Measurements from ENCODE around the gene LRP1B.

Gene LRP1B

DNA sequence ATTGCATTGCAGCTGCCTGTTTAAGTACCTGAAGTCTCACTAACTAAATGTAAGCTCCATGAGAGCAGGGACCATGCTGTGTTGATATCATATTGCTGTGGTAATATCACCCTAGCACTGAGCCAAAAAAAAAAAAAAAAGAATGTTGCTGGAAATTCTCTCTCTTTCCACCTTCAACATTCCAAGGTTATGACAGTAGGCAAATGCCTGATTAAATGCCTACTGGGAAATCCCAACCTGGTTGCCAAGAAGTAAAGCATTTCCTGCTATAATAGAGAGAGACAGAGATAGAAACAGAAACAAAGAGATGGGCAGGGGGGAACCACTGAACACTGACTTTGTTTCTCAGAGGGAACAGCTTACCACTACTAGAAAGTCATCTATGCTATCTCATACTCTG lies 1604.2 kb downstream of the LRP1B start:
- Histone ChIP-seq H3K36me3 (ENCODE audit: control insufficient read depth in 2 of 2, insufficient read depth in 2 of 2, low read length in 2 of 2) (no peaks in the 10 kb centered on the region), H3K9me3 (ENCODE audit: control insufficient read depth in 2 of 2, low read length in 2 of 2) (no peaks in the 10 kb centered on the region), H3K4me1 (ENCODE audit: control insufficient read depth in 2 of 2, insufficient read depth in 2 of 2, low read length in 2 of 2) (no peaks in the 10 kb centered on the region), H3K27ac (ENCODE audit: low read depth in 2 of 2, low read length in 2 of 2) (no peak overlapping the region), H3K9ac (ENCODE audit: low read depth in 1 of 2, low read length in 2 of 2) (no peak overlapping the region), H3K4me3 (ENCODE audit: low read length in 2 of 2) (no peak overlapping the region), H3K27me3 (ENCODE audit: control insufficient read depth in 2 of 2, insufficient read depth in 2 of 2, low read length in 2 of 2) (no peaks in the 10 kb centered on the region)

DNA sequence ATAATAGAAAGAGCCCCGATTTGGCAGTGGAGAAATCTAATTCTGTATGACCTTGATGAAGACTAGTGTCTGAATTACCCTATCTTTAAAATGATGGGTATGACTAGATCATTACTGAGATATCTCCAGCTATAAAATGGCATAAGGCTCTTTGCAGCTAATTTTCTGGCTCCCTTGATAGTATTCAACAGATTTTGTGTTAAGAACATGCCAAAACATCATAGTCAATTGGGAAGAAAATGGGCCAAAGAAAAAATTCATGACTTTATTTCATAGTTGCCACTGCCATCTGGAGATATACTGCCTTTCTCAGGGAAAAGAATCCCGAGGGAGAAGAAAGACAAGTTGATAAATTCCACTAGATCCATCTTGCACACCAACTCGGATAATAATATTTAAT lies 1618.7 kb downstream of the LRP1B start:
- Histone ChIP-seq H3K27ac (ENCODE audit: low read depth in 2 of 2, low read length in 2 of 2) (no peak overlapping the region), H3K9me3 (ENCODE audit: control insufficient read depth in 2 of 2, low read length in 2 of 2) (no peaks in the 10 kb centered on the region), H3K27me3 (ENCODE audit: control insufficient read depth in 2 of 2, insufficient read depth in 2 of 2, low read length in 2 of 2) (no peaks in the 10 kb centered on the region), H3K4me3 (ENCODE audit: low read length in 2 of 2) (no peak overlapping the region), H3K9ac (ENCODE audit: low read depth in 1 of 2, low read length in 2 of 2) (no peak overlapping the region), H3K4me1 (ENCODE audit: control insufficient read depth in 2 of 2, insufficient read depth in 2 of 2, low read length in 2 of 2) (no peaks in the 10 kb centered on the region), H3K36me3 (ENCODE audit: control insufficient read depth in 2 of 2, insufficient read depth in 2 of 2, low read length in 2 of 2) (no peaks in the 10 kb centered on the region)

DNA sequence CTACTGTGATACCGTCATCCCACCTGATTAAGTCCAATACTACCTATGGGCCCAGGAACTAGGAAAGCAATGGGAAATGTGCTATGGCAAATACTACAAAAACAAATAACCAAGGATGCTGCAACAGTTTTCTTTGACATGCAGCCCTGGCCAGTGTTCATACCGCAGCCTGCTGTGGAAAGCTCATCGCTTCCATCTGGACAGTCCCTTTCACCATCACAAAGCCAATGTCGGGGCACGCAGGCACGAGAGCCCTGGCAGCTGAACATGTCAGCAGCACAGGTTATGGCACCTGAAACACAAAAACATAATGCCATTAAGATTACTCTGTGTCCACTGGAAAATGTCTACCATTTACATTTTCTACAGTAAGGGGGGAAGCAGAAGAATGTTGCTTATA lies 1621.1 kb downstream of the LRP1B start:
- Histone ChIP-seq H3K27me3 (ENCODE audit: control insufficient read depth in 2 of 2, insufficient read depth in 2 of 2, low read length in 2 of 2) (no peaks in the 10 kb centered on the region), H3K36me3 (ENCODE audit: control insufficient read depth in 2 of 2, insufficient read depth in 2 of 2, low read length in 2 of 2) (no peaks in the 10 kb centered on the region), H3K27ac (ENCODE audit: low read depth in 2 of 2, low read length in 2 of 2) (no peak overlapping the region), H3K4me3 (ENCODE audit: low read length in 2 of 2) (no peak overlapping the region), H3K9ac (ENCODE audit: low read depth in 1 of 2, low read length in 2 of 2) (no peak overlapping the region), H3K9me3 (ENCODE audit: control insufficient read depth in 2 of 2, low read length in 2 of 2) (no peaks in the 10 kb centered on the region), H3K4me1 (ENCODE audit: control insufficient read depth in 2 of 2, insufficient read depth in 2 of 2, low read length in 2 of 2) (no peaks in the 10 kb centered on the region)

DNA sequence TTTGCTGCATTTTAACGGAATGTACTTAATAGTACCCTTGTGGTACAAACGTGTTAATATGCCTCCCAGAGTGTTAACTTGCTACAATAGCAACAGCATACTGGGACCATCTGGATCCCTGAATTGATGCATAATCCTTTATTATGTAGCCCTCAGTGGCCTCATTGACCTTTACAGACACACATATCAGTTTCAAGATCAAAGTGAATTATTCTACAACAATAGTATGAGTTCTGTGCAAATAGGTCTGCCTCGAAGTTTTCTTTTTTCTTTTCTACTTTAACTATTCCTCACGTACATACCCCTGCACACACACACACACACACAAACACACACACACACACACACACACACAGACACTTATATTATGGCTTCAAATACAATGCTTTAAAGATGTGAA lies 1622.1 kb downstream of the LRP1B start:
- H3K9me3 ChIP-seq (ENCODE audit: control insufficient read depth in 2 of 2, low read length in 2 of 2) = no peaks in the 10 kb centered on the region
- no peaks in the 10 kb centered on the region for H3K27me3 ChIP-seq (ENCODE audit: control insufficient read depth in 2 of 2, insufficient read depth in 2 of 2, low read length in 2 of 2)
- no peaks in the 10 kb centered on the region for H3K4me1 ChIP-seq (ENCODE audit: control insufficient read depth in 2 of 2, insufficient read depth in 2 of 2, low read length in 2 of 2)
- H3K27ac ChIP-seq (ENCODE audit: low read depth in 2 of 2, low read length in 2 of 2) = no peak overlapping the region
- H3K9ac ChIP-seq (ENCODE audit: low read depth in 1 of 2, low read length in 2 of 2) = no peak overlapping the region
- H3K4me3 ChIP-seq (ENCODE audit: low read length in 2 of 2) = no peak overlapping the region
- H3K36me3 ChIP-seq (ENCODE audit: control insufficient read depth in 2 of 2, insufficient read depth in 2 of 2, low read length in 2 of 2) = no peaks in the 10 kb centered on the region

DNA sequence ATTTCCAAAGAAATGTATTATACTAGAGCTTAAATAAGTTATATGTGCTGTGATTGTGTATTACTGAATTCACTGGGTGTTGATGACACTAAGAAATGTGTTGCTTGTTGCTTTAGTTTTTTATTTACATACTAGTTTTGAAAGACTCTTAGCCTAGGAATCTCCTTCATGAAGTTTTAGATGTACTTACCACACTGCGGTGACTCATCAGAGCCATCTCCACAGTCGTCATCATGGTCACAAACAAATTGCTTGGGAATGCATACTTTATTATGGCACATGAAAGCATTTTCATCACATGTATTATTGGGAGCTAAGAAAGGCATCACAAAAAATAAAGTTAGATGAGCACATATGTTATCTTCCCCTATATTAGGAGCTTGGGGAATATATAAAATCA lies 1624.2 kb downstream of the LRP1B start:
- no peak overlapping the region for H3K4me3 ChIP-seq (ENCODE audit: low read length in 2 of 2)
- no peak overlapping the region for H3K27ac ChIP-seq (ENCODE audit: low read depth in 2 of 2, low read length in 2 of 2)
- no peaks in the 10 kb centered on the region for H3K27me3 ChIP-seq (ENCODE audit: control insufficient read depth in 2 of 2, insufficient read depth in 2 of 2, low read length in 2 of 2)
- H3K4me1 ChIP-seq (ENCODE audit: control insufficient read depth in 2 of 2, insufficient read depth in 2 of 2, low read length in 2 of 2) = no peaks in the 10 kb centered on the region
- no peaks in the 10 kb centered on the region for H3K9me3 ChIP-seq (ENCODE audit: control insufficient read depth in 2 of 2, low read length in 2 of 2)
- no peaks in the 10 kb centered on the region for H3K36me3 ChIP-seq (ENCODE audit: control insufficient read depth in 2 of 2, insufficient read depth in 2 of 2, low read length in 2 of 2)
- H3K9ac ChIP-seq (ENCODE audit: low read depth in 1 of 2, low read length in 2 of 2) = no peak overlapping the region

DNA sequence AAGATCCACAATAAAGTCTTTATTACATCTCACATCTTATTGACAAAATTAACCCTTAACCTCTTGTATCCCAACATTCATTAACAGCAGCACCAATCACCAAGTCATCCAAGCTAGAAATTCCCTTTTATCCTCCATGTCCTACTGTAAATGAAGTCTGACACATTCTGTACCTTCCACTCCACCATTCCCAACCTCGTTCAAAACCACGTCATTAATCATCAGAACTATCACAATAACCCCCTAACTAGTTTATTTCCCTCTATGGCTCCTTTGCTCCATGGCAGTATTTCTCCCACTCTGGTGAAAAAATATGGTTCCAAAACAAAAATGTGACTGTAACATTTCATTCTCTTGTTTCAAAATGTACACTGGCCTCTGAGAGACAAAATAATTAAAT lies 1626.2 kb downstream of the LRP1B start:
- Histone ChIP-seq H3K4me3 (ENCODE audit: low read length in 2 of 2) (no peak overlapping the region), H3K36me3 (ENCODE audit: control insufficient read depth in 2 of 2, insufficient read depth in 2 of 2, low read length in 2 of 2) (no peaks in the 10 kb centered on the region), H3K9me3 (ENCODE audit: control insufficient read depth in 2 of 2, low read length in 2 of 2) (no peaks in the 10 kb centered on the region), H3K27me3 (ENCODE audit: control insufficient read depth in 2 of 2, insufficient read depth in 2 of 2, low read length in 2 of 2) (no peaks in the 10 kb centered on the region), H3K4me1 (ENCODE audit: control insufficient read depth in 2 of 2, insufficient read depth in 2 of 2, low read length in 2 of 2) (no peaks in the 10 kb centered on the region), H3K9ac (ENCODE audit: low read depth in 1 of 2, low read length in 2 of 2) (no peak overlapping the region), H3K27ac (ENCODE audit: low read depth in 2 of 2, low read length in 2 of 2) (no peak overlapping the region)

DNA sequence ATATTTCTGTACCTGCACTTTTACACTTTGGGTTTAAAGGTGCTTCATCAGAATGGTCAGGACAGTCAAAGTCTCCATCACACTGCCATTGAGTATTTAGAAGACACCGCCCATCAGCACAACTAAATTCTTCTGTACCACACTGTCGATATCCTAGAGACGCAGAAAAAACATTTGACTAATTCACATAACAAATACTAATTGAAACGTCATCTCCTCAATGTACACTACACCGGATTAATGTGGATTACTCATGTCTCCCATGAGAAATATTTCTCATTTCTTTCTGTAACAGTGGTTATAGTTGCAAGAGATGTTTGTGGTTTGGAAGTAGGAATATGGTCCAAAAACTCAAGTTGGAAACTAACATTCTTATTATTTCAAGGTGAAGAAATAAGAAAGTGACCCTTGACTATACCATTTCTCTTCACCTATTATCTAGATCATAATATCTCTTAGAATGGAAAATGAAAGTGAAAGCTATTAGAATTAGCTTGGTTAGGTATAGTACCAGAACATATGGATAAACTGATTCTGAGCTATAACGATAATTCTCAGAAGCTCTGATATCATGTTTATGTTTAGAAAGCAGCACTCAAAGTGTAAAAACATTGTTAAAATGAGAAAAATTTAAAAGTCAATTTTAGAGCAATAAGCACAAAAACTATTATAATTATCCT lies 1627.7 kb downstream of the LRP1B start:
- H3K36me3 ChIP-seq (ENCODE audit: control insufficient read depth in 2 of 2, insufficient read depth in 2 of 2, low read length in 2 of 2) = no peaks in the 10 kb centered on the region
- no peak overlapping the region for H3K9ac ChIP-seq (ENCODE audit: low read depth in 1 of 2, low read length in 2 of 2)
- H3K27me3 ChIP-seq (ENCODE audit: control insufficient read depth in 2 of 2, insufficient read depth in 2 of 2, low read length in 2 of 2) = no peaks in the 10 kb centered on the region
- H3K9me3 ChIP-seq (ENCODE audit: control insufficient read depth in 2 of 2, low read length in 2 of 2) = no peaks in the 10 kb centered on the region
- H3K4me1 ChIP-seq (ENCODE audit: control insufficient read depth in 2 of 2, insufficient read depth in 2 of 2, low read length in 2 of 2) = no peaks in the 10 kb centered on the region
- H3K4me3 ChIP-seq (ENCODE audit: low read length in 2 of 2) = no peak overlapping the region
- no peak overlapping the region for H3K27ac ChIP-seq (ENCODE audit: low read depth in 2 of 2, low read length in 2 of 2)

DNA sequence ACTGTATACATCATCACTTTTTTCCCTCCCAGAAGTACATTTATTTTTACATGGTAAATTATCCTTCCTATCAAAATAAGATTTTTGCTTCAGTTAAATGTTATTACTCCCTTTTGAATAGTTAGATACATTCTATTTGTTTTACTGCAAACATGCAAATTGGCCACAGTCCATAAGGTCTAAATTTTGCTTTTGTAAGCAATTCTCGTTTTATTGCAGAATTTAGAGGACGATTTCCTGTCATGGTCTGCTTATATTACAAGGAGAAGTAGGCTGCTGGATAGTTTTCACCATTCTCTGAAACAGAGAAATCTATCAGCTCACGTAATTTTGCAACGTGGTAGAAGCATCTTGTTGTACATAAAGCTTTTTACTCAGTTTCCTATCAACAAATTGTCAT lies 1632.5 kb downstream of the LRP1B start:
- Histone ChIP-seq H3K9ac (ENCODE audit: low read depth in 1 of 2, low read length in 2 of 2) (no peak overlapping the region), H3K4me1 (ENCODE audit: control insufficient read depth in 2 of 2, insufficient read depth in 2 of 2, low read length in 2 of 2) (no peaks in the 10 kb centered on the region), H3K27ac (ENCODE audit: low read depth in 2 of 2, low read length in 2 of 2) (no peak overlapping the region), H3K9me3 (ENCODE audit: control insufficient read depth in 2 of 2, low read length in 2 of 2) (no peaks in the 10 kb centered on the region), H3K36me3 (ENCODE audit: control insufficient read depth in 2 of 2, insufficient read depth in 2 of 2, low read length in 2 of 2) (no peaks in the 10 kb centered on the region), H3K27me3 (ENCODE audit: control insufficient read depth in 2 of 2, insufficient read depth in 2 of 2, low read length in 2 of 2) (no peaks in the 10 kb centered on the region), H3K4me3 (ENCODE audit: low read length in 2 of 2) (no peak overlapping the region)

DNA sequence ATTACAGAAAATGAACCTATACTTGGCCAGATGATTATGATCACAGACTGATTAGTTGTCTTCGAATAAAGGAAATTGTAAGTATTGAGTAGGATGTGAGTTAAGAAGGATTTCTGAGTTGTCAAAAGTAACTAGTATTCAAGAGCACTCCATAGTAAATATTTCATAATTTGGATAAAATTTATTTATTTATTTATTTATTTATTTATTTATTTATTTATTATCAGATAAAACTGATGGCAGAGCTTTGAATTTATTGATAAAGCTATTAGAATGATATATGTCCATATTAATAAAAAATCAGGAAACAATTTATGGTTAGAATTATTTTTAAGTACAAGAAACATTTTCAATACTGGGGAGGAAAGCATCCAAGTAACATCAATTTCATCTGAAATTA lies 1634.1 kb downstream of the LRP1B start:
- H3K27me3 ChIP-seq (ENCODE audit: control insufficient read depth in 2 of 2, insufficient read depth in 2 of 2, low read length in 2 of 2) = no peaks in the 10 kb centered on the region
- H3K9ac ChIP-seq (ENCODE audit: low read depth in 1 of 2, low read length in 2 of 2) = no peak overlapping the region
- no peaks in the 10 kb centered on the region for H3K9me3 ChIP-seq (ENCODE audit: control insufficient read depth in 2 of 2, low read length in 2 of 2)
- H3K4me3 ChIP-seq (ENCODE audit: low read length in 2 of 2) = no peak overlapping the region
- H3K36me3 ChIP-seq (ENCODE audit: control insufficient read depth in 2 of 2, insufficient read depth in 2 of 2, low read length in 2 of 2) = no peaks in the 10 kb centered on the region
- no peak overlapping the region for H3K27ac ChIP-seq (ENCODE audit: low read depth in 2 of 2, low read length in 2 of 2)
- no peaks in the 10 kb centered on the region for H3K4me1 ChIP-seq (ENCODE audit: control insufficient read depth in 2 of 2, insufficient read depth in 2 of 2, low read length in 2 of 2)

DNA sequence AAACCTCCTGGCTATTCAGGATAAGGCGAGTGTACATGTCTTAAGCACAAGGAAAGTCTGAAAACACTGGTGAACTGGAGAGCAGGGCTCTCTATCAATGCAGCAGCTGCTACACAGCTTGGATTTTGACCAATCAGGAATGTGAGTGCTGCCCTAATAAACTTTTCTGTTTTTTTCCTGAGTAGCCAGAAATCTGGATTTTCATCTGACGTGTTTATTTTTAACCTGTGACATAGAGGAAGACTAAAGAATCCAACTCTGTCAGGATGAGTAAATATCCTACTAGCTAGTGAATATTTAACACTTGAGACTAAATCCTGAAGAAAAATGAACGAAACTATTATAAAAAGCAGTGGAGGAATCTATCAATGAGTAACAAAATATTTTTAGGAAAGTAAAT lies 1638.9 kb downstream of the LRP1B start:
- H3K9ac ChIP-seq (ENCODE audit: low read depth in 1 of 2, low read length in 2 of 2) = no peak overlapping the region
- no peaks in the 10 kb centered on the region for H3K27me3 ChIP-seq (ENCODE audit: control insufficient read depth in 2 of 2, insufficient read depth in 2 of 2, low read length in 2 of 2)
- no peak overlapping the region for H3K27ac ChIP-seq (ENCODE audit: low read depth in 2 of 2, low read length in 2 of 2)
- no peak overlapping the region for H3K4me3 ChIP-seq (ENCODE audit: low read length in 2 of 2)
- no peaks in the 10 kb centered on the region for H3K36me3 ChIP-seq (ENCODE audit: control insufficient read depth in 2 of 2, insufficient read depth in 2 of 2, low read length in 2 of 2)
- no peaks in the 10 kb centered on the region for H3K4me1 ChIP-seq (ENCODE audit: control insufficient read depth in 2 of 2, insufficient read depth in 2 of 2, low read length in 2 of 2)
- H3K9me3 ChIP-seq (ENCODE audit: control insufficient read depth in 2 of 2, low read length in 2 of 2) = no peaks in the 10 kb centered on the region

DNA sequence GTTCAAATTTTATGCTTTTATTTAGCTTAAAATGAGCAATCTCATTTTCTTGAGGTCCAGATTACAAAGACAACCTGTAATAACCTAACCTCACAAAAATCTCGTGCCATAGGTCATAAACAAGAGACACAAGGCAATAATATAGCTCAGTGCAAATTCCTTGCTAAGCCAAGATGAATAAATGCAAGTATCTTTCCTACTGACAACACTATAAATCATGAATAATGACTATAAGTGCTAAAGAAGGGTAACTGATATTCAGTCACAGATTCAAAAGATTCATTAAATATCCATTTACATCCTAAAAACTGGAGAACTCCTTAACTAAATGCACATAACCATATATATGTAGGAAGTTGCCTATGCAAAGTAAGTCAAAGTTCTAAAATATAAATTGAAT lies 1641.6 kb downstream of the LRP1B start:
- Histone ChIP-seq H3K27me3 (ENCODE audit: control insufficient read depth in 2 of 2, insufficient read depth in 2 of 2, low read length in 2 of 2) (no peaks in the 10 kb centered on the region), H3K27ac (ENCODE audit: low read depth in 2 of 2, low read length in 2 of 2) (no peak overlapping the region), H3K9ac (ENCODE audit: low read depth in 1 of 2, low read length in 2 of 2) (no peak overlapping the region), H3K4me3 (ENCODE audit: low read length in 2 of 2) (no peak overlapping the region), H3K36me3 (ENCODE audit: control insufficient read depth in 2 of 2, insufficient read depth in 2 of 2, low read length in 2 of 2) (no peaks in the 10 kb centered on the region), H3K9me3 (ENCODE audit: control insufficient read depth in 2 of 2, low read length in 2 of 2) (no peaks in the 10 kb centered on the region), H3K4me1 (ENCODE audit: control insufficient read depth in 2 of 2, insufficient read depth in 2 of 2, low read length in 2 of 2) (no peaks in the 10 kb centered on the region)

Measured in mucosa of rectum (tissue), 2 donors.